D721Med (cell line): Measurements from ENCODE around the gene RALGAPA2.

Experiments
- DNase-seq: peaks from one replicate; pipeline ENCODE4 v3.0.0; 2011; ENCODE audit warnings: low spot score; ENCODE audit not compliant: insufficient read length
- FAIRE-seq: peaks from 2 replicates; lab custom pipeline; 2011; peaks lifted over from hg19 to GRCh38; lab: Jason Lieb, UNC
- CTCF ChIP-seq: IDR thresholded peaks from 2 replicates; pipeline ENCODE4 v1.5.1; 2012; ENCODE audit warnings: mild to moderate bottlenecking, control low read depth; ENCODE audit not compliant: insufficient read depth; ENCODE audit errors: missing control alignments

The RALGAPA2 gene

GRCh38 chr20:20366551-20366875, 345.9 kb downstream of the RALGAPA2 start:
- no peak for FAIRE-seq
- no peak for TF ChIP-seq CTCF
- DNase-seq, result no peak

- FAIRE-seq (no peak), DNase-seq (no peak)
- no peak for TF ChIP-seq CTCF
These were observed 346.8 kb downstream of the RALGAPA2 start for GRCh38 chr20:20365480-20366161.

GRCh38 chr20:20364593-20365479, 347.6 kb downstream of the RALGAPA2 start:
- no peak for TF ChIP-seq CTCF
- no peak for FAIRE-seq
- DNase-seq, result no peak

- FAIRE-seq (no peak), DNase-seq (no peak)
- TF ChIP-seq CTCF, result no peak
These were observed 348.4 kb downstream of the RALGAPA2 start for GRCh38 chr20:20363799-20364592.

- DNase-seq, result no peak
- FAIRE-seq, result no peak
These were observed 349.0 kb downstream of the RALGAPA2 start for GRCh38 chr20:20363434-20363798.

More at GRCh38 chr20:20363434-20363798, 349.0 kb downstream of the RALGAPA2 start:
- TF ChIP-seq CTCF, result no peak
